A673 (cell line): Measurements from ENCODE around the gene FARP1.

Experiments
- EZH2 ChIP-seq: fragments of 200-600 bp; sonication (generic); IDR thresholded peaks from 2 replicates; pipeline ENCODE4 v1.6.1; 2017; ENCODE audit warnings: borderline replicate concordance, low read depth, mild to moderate bottlenecking, mixed read lengths, antibody characterized with exemption, low read length; ENCODE audit not compliant: poor library complexity, severe bottlenecking
- TF ChIP-seq, protein P1 (sequence below): fragments of 300-800, 200-600 bp; sonication (generic); conservative IDR thresholded peaks from 2 replicates; pipeline ENCODE4 v1.5.1; 2017; ENCODE audit warnings: low read depth, mild to moderate bottlenecking, antibody characterized with exemption, low read length, moderate library complexity, mixed read lengths

DNA sequence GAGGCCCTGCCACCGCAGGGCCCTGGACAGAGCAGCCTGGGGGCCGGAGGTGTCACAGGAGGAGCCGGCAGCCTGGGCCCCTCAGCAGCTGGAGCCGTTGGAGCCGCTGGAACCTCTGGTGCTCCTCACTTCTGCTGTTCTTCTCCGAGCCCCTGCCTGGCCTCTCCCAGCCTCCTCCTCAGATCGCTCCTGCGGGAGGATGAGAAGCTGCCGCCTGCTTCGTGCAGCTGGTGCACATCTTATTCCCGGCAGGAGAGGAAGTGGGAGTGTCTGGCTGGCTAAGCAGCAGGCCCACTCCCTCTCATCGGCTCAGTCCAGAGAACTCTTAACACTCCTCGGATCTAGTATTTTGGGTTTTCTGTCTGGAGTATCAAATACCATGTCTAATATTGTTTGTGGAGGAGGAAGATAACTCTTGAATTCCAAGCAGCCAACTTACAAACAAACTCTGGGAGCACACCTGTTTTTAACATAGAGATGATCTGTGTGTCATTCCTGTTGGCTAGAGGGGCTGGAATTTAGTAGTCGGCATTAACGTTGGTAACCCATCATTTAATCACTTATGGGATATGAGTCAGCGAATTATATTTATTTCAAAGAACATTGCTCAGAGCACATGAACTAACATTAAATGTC lies 71.2 kb downstream of the FARP1 start:
- TF ChIP-seq, protein P1, sequence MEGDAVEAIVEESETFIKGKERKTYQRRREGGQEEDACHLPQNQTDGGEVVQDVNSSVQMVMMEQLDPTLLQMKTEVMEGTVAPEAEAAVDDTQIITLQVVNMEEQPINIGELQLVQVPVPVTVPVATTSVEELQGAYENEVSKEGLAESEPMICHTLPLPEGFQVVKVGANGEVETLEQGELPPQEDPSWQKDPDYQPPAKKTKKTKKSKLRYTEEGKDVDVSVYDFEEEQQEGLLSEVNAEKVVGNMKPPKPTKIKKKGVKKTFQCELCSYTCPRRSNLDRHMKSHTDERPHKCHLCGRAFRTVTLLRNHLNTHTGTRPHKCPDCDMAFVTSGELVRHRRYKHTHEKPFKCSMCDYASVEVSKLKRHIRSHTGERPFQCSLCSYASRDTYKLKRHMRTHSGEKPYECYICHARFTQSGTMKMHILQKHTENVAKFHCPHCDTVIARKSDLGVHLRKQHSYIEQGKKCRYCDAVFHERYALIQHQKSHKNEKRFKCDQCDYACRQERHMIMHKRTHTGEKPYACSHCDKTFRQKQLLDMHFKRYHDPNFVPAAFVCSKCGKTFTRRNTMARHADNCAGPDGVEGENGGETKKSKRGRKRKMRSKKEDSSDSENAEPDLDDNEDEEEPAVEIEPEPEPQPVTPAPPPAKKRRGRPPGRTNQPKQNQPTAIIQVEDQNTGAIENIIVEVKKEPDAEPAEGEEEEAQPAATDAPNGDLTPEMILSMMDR: no peak
- TF ChIP-seq EZH2: no peak
